Measurements from ENCODE around the gene CDR2L. TPM values are rescaled to one million over a fixed set of nuclear protein-coding genes. Genes with fewer than 3 reads are reported as not detected.
A peak's percentile ranks its signal among the peaks of the same experiment; 100 is the strongest.
"Not testable (repeated sequence)": the region's sequence is repeated elsewhere in the genome, so short reads cannot be mapped to it uniquely, and the experiment has no call there.

The CDR2L gene
- total RNA-seq, 1 donor from 2014 or later = 34.9 TPM

DNA sequence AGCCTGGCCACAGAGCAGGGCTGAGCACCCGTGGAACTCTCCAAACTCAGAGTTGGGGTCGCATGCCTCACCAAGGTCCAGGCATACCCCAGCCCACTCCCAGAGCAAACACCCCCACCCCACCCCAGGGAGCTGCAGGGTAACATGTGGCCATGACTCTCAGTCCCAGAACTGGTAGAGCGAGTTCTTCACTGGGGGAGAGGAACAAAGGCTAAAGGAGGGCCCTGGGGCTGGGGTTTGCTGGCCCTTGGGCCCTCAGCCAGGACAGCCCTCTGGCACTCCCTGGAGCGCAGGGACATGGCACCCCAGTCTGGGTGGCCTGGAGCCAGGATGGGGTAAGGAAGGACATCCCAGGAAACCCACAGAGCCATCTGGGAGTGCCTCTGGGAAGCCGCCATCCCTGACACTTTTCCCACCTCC is 19.1 kb upstream of the CDR2L start:
- Mint-ChIP-seq H3K27ac (peak overlapping the region; percentile 41), H3K4me1 (ENCODE audit: unreplicated experiment) (peaks cover 9% of the 10 kb centered on the region), H3K36me3 (no peaks in the 10 kb centered on the region), H3K27me3 (peaks cover 25% of the 10 kb centered on the region), H3K4me3 (peak overlapping the region; percentile 55), H3K9me3 (no peaks in the 10 kb centered on the region)
- TF ChIP-seq CTCF (conservative IDR thresholded peaks at IDR 0.05) = no peak
- no peak for DNase-seq (ENCODE audit: extremely low spot score, unreplicated experiment)

DNA sequence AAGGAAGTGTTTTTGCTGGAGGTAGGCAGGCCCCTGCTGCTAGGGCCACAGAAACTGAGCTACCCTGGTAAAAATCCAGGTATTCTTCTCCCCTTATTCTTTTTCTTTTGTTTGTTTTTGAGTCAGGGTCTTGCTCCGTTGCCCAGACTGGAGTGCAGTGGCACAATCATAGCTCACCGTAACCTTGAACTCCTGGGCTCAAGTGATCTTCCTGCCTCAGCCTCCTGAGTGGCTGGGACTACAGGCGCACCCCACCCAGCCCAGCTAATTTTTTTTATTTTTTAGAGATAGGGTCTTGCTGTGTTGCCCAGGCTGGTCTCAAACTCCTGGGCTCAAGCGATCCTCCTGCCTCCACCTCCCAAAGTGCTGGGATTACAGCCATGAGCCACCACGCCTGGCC is 17.9 kb upstream of the CDR2L start:
- not testable (repeated sequence) for DNase-seq (ENCODE audit: extremely low spot score, unreplicated experiment); H3K4me1 Mint-ChIP-seq (ENCODE audit: unreplicated experiment); H3K4me3 Mint-ChIP-seq; H3K9me3 Mint-ChIP-seq; H3K36me3 Mint-ChIP-seq
- peaks cover 32% of the 10 kb centered on the region for H3K27me3 Mint-ChIP-seq
- H3K27ac Mint-ChIP-seq = peak overlapping the region; percentile 41

DNA sequence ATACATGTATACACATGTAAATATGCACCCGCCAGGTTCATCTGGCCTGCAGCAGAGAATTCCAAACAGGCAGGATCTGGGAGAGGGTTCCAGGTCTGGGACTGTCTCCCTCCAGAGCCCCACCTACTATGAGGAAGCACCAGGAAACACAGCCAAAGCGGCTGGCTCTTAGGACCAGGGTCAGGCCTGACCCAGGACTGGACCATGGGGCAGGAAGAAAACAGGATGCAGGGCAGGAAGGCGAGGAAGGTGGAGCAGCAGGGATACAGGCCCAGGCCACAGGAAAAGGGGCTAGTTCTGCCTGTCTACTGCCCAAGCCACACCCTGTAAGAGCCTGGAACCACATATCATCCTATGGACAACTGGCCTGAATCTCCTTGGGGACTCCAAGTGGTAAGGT is 17.0 kb upstream of the CDR2L start:
- peaks cover 40% of the 10 kb centered on the region for H3K27me3 Mint-ChIP-seq
- no peaks in the 10 kb centered on the region for H3K36me3 Mint-ChIP-seq
- no peak for TF ChIP-seq CTCF (conservative IDR thresholded peaks at IDR 0.05)
- peaks cover 9% of the 10 kb centered on the region for H3K4me1 Mint-ChIP-seq (ENCODE audit: unreplicated experiment)
- no peaks in the 10 kb centered on the region for H3K9me3 Mint-ChIP-seq
- DNase-seq (ENCODE audit: extremely low spot score, unreplicated experiment) = no peak
- peak overlapping the region; percentile 83 for H3K4me3 Mint-ChIP-seq
- peak overlapping the region; percentile 46 for H3K27ac Mint-ChIP-seq

DNA sequence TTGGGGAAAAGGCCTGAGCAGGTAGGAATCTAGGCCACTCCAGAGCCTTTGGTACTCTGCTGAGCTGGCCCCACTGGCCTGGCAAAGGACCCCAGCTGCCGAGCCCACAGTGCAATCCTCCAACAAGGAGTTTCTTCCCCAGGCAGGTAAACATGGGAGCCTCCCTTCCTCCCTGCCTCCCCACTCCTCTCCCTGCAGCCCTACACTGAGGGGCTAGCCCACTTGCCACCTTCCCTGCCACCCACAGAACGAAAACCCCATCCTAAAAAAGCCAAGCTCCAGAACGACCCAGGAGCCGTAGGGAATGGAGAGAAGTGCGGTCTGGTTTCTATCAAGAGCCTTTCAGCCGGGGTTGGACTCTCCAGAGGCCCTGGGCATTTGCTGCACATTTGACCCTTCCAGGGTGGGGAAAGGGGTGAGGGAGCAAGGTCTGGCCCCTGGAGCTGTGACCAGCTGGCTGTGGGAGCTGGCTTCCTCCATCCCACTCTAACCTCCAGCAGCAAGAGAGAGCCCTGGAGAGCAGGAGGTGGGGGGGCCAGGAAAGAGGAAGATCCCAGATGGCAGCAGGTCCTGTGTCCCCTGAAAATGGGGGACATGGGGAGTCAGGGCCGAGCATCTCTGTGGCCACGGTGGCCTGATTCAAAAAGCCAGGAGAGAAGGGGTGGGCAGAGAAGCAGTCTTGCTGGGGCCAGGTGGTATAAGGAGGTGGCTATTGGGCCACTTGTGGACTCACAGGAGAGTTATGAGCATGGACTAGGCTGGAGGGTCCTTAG is 16.2 kb upstream of the CDR2L start:
- TF ChIP-seq CTCF (conservative IDR thresholded peaks at IDR 0.05) = no peak
- Mint-ChIP-seq H3K4me3 (peak overlapping the region; percentile 83), H3K27ac (peak overlapping the region; percentile 50), H3K9me3 (no peaks in the 10 kb centered on the region), H3K27me3 (peaks cover 46% of the 10 kb centered on the region), H3K36me3 (no peaks in the 10 kb centered on the region), H3K4me1 (ENCODE audit: unreplicated experiment) (peaks cover 9% of the 10 kb centered on the region)
- no peak for DNase-seq (ENCODE audit: extremely low spot score, unreplicated experiment)

DNA sequence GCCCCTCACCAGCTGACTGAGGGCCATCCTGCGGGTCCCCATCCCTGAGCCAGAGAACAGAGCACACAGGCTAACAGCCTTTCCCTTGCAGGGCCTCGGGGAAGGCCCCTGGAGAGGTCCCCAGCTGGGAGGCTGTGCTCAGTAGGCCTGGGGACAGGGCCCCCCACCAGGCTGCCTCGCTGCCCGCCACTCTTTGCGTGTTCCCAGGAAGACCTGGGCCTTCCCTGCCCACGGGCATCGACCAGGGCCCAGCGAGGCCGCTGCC is 15.7 kb upstream of the CDR2L start:
- no peak for TF ChIP-seq CTCF (conservative IDR thresholded peaks at IDR 0.05)
- peak overlapping the region; percentile 83 for H3K4me3 Mint-ChIP-seq
- peaks cover 47% of the 10 kb centered on the region for H3K27me3 Mint-ChIP-seq
- H3K4me1 Mint-ChIP-seq (ENCODE audit: unreplicated experiment) = peaks cover 9% of the 10 kb centered on the region
- DNase-seq (ENCODE audit: extremely low spot score, unreplicated experiment) = no peak
- H3K36me3 Mint-ChIP-seq = no peaks in the 10 kb centered on the region
- no peak overlapping the region for H3K27ac Mint-ChIP-seq
- no peaks in the 10 kb centered on the region for H3K9me3 Mint-ChIP-seq

GRCh38 chr17:74972107-74972972 is 15.1 kb upstream of the CDR2L start, which contains the start of gene HID1:
Gene HID1 (minus strand): TSS chr17:74972759. CDS start chr17:74972656, 103 bp downstream.
- peak within 1 kb of the TSS; percentile 83 for H3K4me3 Mint-ChIP-seq
- peaks cover 49% of the 10 kb centered on the region for H3K27me3 Mint-ChIP-seq
- no peaks in the 10 kb centered on the region for H3K9me3 Mint-ChIP-seq
- H3K27ac Mint-ChIP-seq = peak within 1 kb of the TSS; percentile 50
- TF ChIP-seq CTCF (conservative IDR thresholded peaks at IDR 0.05) = no peak
- no peaks in the 10 kb centered on the region for H3K36me3 Mint-ChIP-seq
- H3K4me1 Mint-ChIP-seq (ENCODE audit: unreplicated experiment) = peaks cover 9% of the 10 kb centered on the region
- DNase-seq (ENCODE audit: extremely low spot score, unreplicated experiment) = peak; percentile 70
